AG04450 (cell line): ENCODE measurements around the gene MBD4. TPM values are rescaled to one million over a fixed set of nuclear protein-coding genes. Genes with fewer than 3 reads are reported as not detected.

ENCODE experiments used
- CTCF ChIA-PET: fragments of 300-600, 350-600 bp; formaldehyde crosslinking; extraction: SDS; loops from one replicate; lab custom pipeline; 2022; ENCODE audit warnings: antibody characterized with exemption, inconsistent platforms; lab: Charles Lee
- POLR2A ChIA-PET: fragments of 350-600 bp; formaldehyde crosslinking; extraction: SDS; loops from one replicate; lab custom pipeline; 2021; ENCODE audit warnings: antibody characterized with exemption, inconsistent platforms; lab: Yijun Ruan, JAX
- DNase-seq: peaks from one replicate; pipeline ENCODE4 v3.0.0-alpha.2; 2011; ENCODE audit warnings: low read depth, low spot score
- H3K27ac ChIP-seq: one replicate; pipeline ENCODE4 v1.5.1; 2012; ENCODE audit warnings: low read depth, low read length, control low read depth
- H3K27me3 ChIP-seq: one replicate; pipeline ENCODE4 v1.6.0; 2012; ENCODE audit warnings: low read length; ENCODE audit not compliant: control insufficient read depth, insufficient read depth
- H3K4me3 ChIP-seq: 2 replicates; pipeline ENCODE4 v1.5.1; 2011; ENCODE audit warnings: mild to moderate bottlenecking, low read depth, low read length, control low read depth
- H3K9me3 ChIP-seq: 2 replicates; pipeline ENCODE4 v1.5.1; 2012; ENCODE audit warnings: low read length; ENCODE audit not compliant: control insufficient read depth, insufficient read depth
- polyA plus RNA-seq: library from polyadenylated mRNA; depleted of rRNA; stranded (reverse); fragments of >200 nt; gene quantifications from 2 replicates; pipeline ENCODE4 v1.2.3, GENCODE V29; 2011
- TF ChIP-seq, protein P1 (sequence below): IDR thresholded peaks from 2 replicates; pipeline ENCODE4 v1.5.1; 2011; ENCODE audit warnings: low read depth, low read length, control low read depth, inconsistent platforms

MBD4 gene
- polyA plus RNA-seq, 1 experiment, result 35.6 TPM

DNA sequence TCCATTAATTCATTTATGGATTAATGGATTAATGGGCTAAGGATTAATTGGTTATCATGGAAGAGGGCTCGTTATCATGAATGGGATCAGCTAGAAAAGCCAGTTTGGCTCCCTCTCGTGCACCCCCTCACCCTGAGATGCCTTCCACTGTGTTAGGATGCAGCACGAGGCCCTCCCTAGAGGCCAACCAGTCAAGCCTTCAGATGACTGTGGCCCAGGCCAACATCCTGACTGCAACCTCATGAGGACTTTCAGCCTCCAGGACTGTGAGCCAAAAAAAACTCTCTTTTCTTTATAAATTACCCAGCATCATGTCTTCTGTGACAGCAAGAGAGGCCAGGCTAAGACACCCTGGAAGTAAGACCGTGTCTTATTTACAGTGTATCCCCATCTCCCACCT, 20.3 kb downstream of the MBD4 start:
- Histone ChIP-seq H3K27ac (no peak overlapping the region), H3K9me3 (peaks cover 6% of the 10 kb centered on the region), H3K27me3 (no peaks in the 10 kb centered on the region), H3K4me3 (no peak overlapping the region)
- DNase-seq, result no peak
- POLR2A ChIA-PET, result no interaction called here
- TF ChIP-seq, protein P1, sequence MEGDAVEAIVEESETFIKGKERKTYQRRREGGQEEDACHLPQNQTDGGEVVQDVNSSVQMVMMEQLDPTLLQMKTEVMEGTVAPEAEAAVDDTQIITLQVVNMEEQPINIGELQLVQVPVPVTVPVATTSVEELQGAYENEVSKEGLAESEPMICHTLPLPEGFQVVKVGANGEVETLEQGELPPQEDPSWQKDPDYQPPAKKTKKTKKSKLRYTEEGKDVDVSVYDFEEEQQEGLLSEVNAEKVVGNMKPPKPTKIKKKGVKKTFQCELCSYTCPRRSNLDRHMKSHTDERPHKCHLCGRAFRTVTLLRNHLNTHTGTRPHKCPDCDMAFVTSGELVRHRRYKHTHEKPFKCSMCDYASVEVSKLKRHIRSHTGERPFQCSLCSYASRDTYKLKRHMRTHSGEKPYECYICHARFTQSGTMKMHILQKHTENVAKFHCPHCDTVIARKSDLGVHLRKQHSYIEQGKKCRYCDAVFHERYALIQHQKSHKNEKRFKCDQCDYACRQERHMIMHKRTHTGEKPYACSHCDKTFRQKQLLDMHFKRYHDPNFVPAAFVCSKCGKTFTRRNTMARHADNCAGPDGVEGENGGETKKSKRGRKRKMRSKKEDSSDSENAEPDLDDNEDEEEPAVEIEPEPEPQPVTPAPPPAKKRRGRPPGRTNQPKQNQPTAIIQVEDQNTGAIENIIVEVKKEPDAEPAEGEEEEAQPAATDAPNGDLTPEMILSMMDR, result no peak
- CTCF ChIA-PET, result interaction anchor here (0.6 kb wide), 1 partner anchor 20 kb away, joined by 3 read pairs; no protein-coding TSS in a partner anchor

DNA sequence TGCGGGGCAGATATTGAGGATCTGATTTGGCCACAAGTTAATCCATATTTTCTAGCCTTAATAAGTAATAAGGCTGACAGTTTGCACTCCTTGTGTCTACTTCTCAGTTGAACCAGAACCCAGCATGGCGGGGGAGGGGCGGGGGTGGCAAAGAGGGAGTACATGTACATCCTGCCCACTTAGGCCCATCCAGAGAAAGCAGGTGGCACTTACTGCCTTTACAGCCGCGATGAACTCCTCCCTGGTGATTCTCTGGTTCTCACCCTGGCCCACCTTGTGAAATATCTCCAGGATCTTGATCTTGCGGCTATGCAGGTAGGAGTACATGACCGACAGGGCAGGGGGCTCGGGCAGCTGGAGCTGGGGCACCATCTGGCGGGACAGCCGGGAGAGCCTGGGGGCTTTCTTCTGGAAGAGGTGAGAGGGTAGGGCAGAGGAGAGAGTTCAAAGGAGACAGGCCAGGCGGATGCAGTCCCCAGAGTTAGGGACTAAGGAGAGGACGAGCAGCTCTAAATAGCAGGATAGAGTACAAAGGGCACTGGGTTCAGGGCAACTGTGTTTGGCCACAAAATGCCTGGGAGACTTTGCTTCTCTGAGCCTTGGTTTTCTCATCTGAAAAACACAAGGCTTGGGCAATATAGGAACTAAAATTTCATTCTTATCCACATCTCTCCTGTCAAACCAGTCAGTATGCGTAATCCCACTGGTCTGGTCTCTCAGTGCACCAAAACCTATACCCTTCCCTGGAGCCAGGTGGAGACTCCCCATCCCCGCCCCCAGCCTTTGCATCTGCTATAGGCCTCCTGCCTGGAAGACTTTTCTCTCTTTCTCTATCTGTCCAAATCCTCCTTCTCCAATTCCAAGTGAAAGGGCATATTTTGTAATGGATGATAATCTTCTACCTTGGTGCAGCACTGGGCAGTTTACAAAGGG, 21.4 kb downstream of the MBD4 start:
- Histone ChIP-seq H3K27me3 (no peaks in the 10 kb centered on the region), H3K4me3 (no peak overlapping the region), H3K9me3 (peaks cover 6% of the 10 kb centered on the region), H3K27ac (peak overlapping the region; percentile 42)
- CTCF ChIA-PET, result no interaction called here
- POLR2A ChIA-PET, result interaction anchor here (0.8 kb wide), 1 partner anchor 22 kb away, joined by 3 read pairs; the partner anchor contains the start of genes IFT122 and MBD4
- DNase-seq, result no peak
- TF ChIP-seq, protein P1, result no peak

GRCh38 chr3:129417326-129417725, 22.4 kb downstream of the MBD4 start:
- Histone ChIP-seq H3K27me3 (no peaks in the 10 kb centered on the region), H3K9me3 (peaks cover 6% of the 10 kb centered on the region), H3K4me3 (no peak overlapping the region), H3K27ac (peak overlapping the region; percentile 42)
- no peak for DNase-seq
- TF ChIP-seq, protein P1, result no peak
- ChIA-PET CTCF (interaction anchor here (0.6 kb wide), 1 partner anchor 69 kb away, joined by 3 read pairs; no protein-coding TSS in a partner anchor), POLR2A (no interaction called here)

- CTCF ChIA-PET, result no interaction called here
- DNase-seq, result no peak
- POLR2A ChIA-PET, result no interaction called here
- TF ChIP-seq, protein P1, result no peak
- Histone ChIP-seq H3K4me3 (no peak overlapping the region), H3K27ac (no peak overlapping the region), H3K9me3 (peaks cover 5% of the 10 kb centered on the region), H3K27me3 (no peaks in the 10 kb centered on the region)
Measured at GRCh38 chr3:129416415-129416814, 23.3 kb downstream of the MBD4 start.

- TF ChIP-seq, protein P1, result no peak
- no peaks in the 10 kb centered on the region for H3K9me3 ChIP-seq
- CTCF ChIA-PET, result no interaction called here
- no peaks in the 10 kb centered on the region for H3K27me3 ChIP-seq
- no peak for DNase-seq
- no peak overlapping the region for H3K4me3 ChIP-seq
- POLR2A ChIA-PET, result no interaction called here
- no peak overlapping the region for H3K27ac ChIP-seq
Measured at GRCh38 chr3:129415830-129416229, 23.9 kb downstream of the MBD4 start.
